Hypothalamus (tissue), 51 donors: ENCODE data around the gene ASF1A.

Experiments used
- DNase-seq, 51 donors: peaks; one replicate each; lab custom pipeline; 2025; lab: John Stamatoyannopoulos, UW

Gene ASF1A

DNA sequence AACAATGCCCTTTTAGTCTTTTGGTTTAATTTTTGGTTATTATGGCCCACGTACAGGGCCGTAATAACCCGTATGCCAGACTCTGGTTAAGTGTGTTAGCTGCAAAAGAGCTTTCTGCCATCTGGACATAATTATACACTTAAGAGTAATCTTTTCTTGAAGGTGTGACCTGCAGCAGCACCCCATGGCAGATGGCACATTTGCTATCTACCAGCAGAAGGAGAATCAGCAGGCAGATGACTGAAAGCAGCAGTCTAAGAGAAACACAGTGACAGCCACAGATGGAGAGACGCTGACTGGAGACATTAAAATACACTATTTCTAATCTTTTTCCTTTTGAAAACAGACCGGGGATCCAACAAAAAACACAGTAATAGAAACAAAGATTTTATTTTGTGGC, 18.7 kb downstream of the ASF1A start:
- no peak for DNase-seq

DNA sequence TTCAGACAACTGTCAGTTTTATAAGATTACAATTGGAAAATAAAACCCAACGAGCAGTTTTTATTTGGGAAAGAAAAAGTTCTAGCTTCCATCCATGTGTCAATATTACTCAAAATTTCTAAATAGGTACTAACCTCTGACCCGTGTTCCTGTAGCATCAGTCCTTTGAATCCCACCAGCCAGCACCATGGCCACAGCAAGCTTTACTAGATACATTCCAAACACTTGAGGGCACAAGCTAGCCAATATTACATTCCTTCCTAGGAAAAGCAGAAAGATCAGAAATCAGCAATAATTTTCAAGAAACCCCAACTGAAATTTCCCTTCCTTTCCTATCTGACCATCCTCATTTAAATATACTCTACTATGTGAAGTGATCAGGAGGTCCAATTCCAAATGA, 19.2 kb downstream of the ASF1A start:
- no peak for DNase-seq

DNA sequence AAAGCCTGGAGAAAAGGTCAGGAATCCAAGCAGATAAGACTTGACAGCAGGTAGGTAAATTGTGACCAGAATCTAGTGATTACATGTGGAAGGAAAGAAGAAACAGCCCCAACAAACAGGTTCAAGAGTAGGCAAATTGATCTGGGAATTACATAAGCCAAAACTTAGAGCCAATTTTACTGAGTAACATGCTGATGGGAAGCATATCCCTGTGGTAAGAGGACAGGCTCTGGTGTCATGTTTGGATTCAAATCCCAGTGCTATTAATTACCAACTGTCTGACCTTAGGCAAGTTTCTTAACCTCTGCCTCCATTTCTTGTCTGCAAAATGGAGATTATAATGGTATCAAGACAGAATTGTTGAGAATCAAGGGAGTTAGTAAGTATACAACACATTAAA, 20.6 kb downstream of the ASF1A start:
- no peak for DNase-seq

DNA sequence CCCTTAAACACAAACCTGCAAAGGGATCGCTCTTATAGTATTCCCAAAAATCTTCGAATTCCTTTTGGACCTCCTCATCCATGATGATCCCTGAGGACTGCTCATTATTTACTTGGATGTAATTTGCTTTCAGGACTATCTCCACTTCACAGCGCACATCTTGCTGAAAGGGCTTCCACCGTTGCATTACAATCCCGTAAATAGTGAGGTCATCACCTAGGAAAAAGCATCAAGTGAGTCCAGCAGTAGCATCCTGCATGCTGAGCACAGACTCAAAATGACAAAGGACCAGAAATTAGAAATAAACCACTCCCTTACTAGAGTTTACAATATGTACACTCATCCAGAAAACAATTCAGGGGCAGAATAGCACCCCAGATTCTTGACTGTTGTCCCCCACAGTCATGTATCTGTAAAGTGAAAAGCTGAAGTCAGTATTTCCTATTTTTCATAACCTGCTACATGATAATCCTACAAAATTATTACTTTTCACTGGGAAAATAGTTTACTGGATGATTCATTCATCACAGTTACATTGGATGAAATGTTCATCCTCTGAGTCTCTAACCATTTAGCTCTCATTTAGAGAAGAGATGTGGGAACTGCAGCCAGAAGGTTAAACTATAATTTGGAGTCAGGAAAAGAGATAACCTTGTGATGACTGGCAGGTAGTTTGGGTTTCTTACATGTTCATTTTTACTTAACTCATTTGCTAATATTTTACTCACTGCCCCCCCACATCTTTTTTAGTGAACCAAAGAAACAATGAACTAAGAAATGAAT, 23.8 kb downstream of the ASF1A start:
- DNase-seq: no peak

DNA sequence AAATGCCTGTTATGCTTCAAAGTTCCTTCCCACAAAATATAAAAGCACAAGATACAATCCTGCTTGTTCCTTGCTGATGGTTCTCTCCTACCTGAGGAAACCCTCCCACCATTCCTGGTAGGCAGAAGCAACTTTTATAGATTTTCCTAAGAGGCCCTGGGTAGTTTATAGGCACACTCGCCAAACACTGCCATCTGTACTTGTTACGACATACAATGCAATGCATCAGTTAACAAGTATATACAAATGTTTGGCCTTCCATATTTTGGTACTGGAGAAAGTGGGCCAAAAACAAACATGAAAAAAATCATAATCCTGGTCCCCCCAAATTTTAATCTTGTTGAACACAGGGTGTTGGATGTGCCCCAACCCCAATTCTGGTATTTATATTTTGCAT, 24.4 kb downstream of the ASF1A start:
- no peak for DNase-seq

DNA sequence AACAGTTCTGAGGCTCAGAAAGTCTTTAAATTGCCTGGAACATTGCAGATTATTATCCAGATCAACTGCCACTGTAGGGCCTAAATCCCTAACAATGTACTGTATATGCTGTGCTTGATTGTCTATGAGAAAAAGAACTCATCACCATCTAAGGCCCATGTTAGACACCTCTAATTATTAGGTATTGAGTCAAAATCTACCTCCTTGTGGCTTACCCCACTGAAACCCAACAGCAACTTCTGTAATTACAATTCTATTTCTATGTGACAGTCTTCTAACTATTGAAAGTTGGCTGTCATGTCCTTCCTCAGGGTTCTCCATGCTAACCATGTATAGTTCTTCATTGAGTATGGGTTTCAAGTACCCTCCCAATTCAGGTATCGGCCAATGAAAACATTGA, 27.1 kb downstream of the ASF1A start:
- no peak for DNase-seq

DNA sequence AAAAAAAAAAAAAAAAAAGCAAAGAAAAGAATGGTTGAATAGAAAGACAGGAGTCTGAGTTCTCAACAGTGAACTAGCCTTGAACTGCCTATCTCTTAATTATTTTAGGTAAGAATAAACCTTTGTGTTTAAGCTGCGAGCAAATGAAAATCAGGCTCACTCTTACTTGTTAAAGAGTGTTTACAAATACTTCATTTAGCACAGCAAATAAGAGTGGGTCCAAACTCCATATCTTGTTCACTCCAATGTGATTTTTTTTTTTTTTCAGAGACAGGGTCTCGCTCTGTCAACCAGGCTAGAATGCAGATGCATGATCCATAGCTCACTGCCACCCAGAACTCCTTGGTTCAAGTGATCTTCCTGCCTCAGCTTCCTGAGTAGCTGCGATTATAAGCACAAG, 29.1 kb downstream of the ASF1A start:
- no peak for DNase-seq

DNA sequence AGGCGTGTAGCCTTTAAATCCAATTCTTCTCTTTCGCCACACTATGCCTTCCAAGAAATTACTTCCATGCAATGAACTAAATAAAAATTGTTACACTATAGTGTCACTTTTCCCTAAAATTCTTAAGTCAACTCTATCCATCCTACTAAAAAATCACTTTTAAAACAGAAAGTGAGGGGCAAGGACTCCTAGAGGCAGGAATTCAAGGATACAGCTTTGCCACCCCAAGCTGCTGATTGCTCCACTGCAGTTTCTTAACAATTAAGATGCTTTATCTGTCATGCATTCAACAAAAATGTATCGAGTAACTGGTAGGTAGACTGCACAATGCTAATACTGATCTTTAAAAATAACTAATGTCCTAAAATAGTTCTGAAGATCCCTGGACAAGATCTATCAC, 36.7 kb downstream of the ASF1A start:
- no peak for DNase-seq

DNA sequence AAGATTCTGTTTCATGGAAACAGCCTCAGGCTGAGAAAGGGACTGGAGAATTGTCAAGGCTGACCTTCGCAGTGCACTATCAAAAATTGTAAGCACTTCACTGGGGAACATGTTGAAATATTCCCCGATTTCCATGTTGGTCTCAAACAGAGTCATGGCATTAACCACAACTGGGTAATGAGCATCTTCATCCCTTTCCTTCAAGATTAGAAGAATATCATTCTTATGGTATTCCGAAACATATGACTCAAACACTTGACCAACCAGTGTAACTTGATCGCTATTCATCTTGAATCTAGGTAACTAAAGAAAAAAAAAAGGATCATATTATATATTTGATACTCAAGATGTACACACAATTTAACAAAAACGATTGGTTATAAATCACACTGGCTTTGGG, 37.5 kb downstream of the ASF1A start:
- DNase-seq: no peak

DNA sequence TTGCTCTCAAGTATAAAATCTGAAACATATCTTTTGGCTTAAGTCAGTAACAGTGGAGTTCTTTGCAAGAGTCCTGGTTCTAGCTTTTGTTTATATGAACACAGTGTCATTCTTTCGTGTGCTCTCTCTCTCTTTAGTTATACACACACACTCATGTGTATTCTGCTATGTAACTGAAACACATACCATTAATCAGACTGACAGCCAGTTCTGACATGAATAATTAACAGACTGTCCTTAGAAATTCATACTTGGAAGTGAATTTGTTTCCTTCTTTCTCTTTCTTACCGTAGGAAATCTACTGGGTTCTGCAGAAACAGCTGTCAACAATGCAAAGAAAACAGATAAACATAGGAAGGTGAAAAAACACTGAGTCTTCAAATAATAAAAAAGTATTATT, 38.5 kb downstream of the ASF1A start:
- no peak for DNase-seq

DNA sequence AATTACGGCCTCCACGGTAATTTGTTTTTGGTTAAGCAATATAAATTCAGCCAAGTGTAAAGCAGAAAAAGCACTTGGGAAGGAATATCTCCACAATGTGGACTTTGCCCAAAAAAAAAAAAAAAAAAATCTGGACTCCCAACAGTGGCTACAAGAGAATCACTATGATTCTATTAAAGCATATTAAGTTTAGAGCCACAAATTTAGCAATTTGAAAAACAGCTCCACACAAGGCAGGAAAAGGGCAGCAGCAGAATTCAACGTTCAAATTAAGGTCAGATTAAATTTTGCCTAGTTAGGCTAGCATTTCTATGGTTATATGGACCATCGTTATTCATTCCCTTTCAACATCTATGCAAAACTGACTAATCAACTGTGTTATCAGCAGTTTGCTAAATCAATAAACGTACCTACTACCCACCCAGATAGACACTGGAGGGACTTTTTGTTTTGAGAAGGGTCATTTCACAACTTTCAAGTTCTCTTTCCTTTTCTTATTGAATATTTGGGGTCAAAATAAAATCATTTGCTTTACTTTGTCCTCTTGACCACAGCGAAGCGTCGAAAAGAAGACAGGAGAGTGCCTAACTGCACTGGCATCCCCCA, 40.0 kb downstream of the ASF1A start:
- DNase-seq: peak in 1 of 51 donors; percentile 56

DNA sequence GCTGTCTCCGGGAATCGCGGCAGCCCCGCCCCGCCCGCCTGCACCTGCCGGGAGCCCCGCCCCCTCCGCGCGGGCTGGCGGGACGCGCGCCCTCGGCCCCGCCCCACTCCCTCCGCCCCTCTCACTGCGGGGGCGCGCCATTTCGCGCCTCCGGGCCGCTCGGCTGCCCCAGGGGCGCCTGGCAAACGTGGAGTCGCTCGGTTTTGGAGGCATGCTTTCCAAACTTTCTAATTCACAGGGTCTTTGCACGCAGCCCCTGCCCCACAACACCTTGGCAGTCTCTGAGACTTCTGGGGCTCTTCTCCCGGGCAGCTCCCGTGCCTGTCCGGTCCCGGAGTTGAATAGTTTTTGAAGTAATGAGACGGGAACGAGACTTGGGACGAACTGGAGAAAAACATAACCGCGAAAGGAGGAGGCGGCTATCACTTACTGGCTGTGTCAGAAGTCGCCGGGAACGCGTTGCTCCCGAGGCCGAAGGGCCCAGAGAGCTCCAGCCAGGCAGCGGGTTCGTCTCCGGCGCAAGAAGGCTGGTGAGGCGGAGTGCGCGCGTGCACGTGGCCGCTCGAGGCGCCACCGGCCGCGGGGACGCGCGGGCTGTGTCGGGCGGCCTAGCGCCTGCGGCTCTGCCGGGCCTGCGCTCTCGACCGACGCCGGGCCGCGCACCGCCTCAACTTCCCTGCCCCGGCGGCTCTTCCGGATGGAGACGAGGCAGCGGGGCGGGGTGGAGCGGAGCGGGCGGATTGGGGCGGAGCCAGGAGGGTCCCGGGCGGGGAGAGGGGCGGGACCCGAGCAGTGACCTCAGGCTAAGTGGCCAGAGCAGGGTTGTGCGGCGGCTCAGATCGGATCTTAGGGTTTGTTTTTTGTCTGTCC, 40.7 kb downstream of the ASF1A start, which contains the start of gene MCM9:
Gene MCM9 (minus strand): TSS at position 699 of the 870 bp plus-strand sequence. CDS start 3,436 bp downstream, outside the sequence.
- peak; percentile 19 to 90 (median 74) for DNase-seq

DNA sequence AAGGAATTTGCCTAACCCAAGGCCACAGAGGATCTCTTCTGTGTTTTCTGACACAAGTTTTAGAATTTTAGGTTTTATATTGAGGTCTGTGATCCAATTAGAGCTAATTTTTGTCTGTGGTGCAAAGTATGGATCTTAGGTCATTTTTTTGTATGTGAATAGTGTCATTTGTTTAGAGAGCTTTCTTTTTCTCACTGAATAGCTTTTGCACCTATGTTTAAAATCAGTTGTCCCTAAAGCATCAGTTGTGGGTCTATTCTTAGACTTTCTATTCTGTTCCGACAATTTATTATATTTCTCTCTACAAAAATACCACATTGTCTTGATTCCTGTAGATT, 41.3 kb downstream of the ASF1A start:
- DNase-seq: no peak

DNA sequence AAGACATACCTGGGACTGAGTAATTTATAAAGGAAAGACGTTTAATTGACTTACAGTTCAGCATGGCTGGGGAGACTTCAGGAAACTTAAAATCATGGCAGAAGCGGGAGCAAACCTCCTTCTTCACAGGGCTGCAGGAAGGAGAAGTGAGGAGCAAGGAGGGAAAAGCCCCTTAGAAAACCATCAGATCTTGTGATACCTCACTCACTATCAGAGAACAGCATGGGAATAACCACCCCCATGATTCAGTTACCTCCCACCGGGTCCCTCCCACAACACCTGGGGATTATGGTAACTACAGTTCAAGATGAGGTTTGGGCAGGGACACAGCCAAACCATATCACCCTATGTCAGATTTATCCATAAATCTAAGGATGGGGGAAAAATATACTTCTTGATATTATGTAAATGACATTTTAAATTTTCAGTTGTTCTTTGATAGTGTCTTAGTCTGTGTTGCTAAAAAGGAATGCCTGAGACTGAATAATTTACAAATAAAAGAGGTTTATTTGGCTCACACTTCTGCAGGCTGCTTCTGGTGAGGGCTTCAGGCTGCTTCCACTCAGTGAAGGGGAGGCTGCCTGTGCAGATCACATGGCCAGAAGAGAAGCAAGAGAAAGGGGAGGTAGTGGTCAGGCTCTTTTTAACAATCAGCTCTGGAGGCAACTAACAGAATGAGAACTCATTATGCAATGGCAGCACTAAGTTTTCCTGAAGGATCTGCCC, 42.2 kb downstream of the ASF1A start:
- no peak for DNase-seq

DNA sequence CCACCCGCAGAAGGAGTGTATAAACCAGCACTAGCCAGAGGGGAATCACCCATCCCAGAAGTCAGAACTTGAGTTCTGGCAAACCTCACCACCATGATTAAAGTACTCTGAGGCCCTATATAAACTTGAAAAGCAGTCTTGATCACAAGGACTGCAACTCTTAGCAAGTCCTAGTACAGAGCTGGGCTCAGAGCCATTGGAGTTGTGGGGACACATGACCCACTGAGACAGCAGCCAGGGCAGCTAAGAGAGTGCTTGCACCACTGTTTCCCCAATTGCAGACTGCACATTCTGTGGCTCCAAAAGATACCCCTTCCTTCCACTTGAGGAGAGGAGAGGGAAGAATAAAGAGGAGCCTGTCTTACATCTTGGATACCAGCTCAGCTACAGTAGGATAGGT, 45.7 kb downstream of the ASF1A start:
- peak in 20 of 51 donors; percentile 0 to 66 (median 16) for DNase-seq

DNA sequence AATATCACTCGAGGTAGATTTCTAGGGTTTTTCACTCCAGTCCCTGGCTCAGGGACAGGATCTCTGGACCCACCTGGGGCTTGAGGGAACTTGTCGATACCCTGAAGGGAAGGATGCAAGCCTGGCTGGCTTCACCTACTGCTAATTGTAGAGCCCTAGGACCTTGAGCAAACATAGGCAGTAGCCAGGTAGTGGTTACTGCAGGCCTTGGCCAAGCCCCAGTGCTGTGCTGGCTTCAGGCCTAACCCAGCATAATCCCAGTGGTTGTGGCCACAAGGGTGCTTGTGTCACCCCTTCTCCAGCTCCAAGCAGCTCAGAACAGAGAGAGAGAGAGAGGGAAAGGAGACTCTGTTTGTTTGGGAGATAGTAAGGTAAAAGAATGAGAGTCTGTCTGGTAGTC, 46.8 kb downstream of the ASF1A start:
- DNase-seq: no peak

DNA sequence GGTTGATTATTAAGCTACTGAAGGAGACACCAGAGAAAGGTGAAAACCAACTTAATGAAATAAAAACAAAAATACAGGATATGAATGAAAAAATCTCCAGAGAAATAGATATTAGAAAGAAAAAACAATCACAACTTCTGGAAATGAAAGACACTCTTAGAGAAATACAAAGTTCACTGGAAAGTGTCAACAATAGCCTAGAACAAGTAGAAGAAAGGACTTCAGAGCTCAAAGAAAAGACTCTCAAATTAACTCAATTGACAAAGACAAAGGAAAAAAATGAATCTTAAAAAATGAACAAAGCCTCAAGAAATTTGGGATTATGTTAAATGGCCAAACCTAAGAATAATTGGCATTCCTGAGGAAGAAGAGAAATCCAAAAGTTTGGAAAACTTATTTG, 51.3 kb downstream of the ASF1A start:
- no peak for DNase-seq

DNA sequence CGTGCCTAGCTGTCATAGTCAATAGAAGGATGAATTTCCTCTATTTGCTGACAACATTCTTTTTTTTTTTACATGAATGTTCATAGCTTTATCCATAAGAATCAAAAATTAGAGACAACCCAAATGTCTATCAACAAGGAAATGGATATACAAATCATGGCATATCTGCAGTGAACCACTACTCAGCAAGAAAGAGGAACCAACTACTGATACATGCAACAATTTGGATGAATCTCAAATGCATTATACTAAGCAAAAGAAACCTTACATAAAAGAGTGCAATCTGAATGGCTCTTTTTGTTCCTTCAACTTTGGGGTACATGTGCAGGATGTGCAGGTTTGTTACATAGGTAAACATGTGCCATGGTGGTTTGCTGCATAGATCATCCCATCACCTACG, 58.7 kb downstream of the ASF1A start:
- DNase-seq: no peak

DNA sequence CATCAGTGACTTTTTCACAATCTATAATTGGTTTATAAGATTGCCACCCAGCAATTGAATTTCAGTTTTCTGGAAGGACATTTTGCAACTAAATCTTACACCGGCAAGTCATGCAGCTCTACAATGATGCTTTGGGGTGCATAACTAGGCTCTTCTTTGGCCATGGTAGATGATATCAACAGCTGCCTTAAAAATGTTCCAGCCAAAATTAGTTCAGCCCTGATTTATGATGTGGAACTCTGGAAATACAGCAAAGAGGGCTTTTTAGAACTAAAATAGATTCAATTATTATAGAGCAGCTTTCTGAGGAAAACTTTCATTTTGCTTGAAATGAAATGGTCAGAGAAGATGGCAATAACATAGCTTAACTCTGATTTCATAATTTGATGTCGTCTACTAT, 59.4 kb downstream of the ASF1A start:
- no peak for DNase-seq
